Stomach smooth muscle (tissue), 2 donors: ENCODE measurements around the gene CTNNA3.

Experiments
- H3K27ac ChIP-seq: one replicate; pipeline ENCODE4 v1.7.0; 2013; ENCODE audit warnings: mild to moderate bottlenecking, low read length, inconsistent platforms
- H3K27me3 ChIP-seq, 2 donors: one replicate each; pipeline ENCODE4 v1.7.0; 2013; ENCODE audit warnings: low read length in 2 of 2; ENCODE audit not compliant: insufficient read depth in 2 of 2, control insufficient read depth in 1 of 2
- H3K36me3 ChIP-seq, 2 donors: one replicate each; pipeline ENCODE4 v1.7.0; 2013; ENCODE audit warnings: low read length in 2 of 2; ENCODE audit not compliant: control insufficient read depth in 2 of 2, insufficient read depth in 2 of 2
- H3K4me1 ChIP-seq: one replicate; pipeline ENCODE4 v1.7.0; 2013; ENCODE audit warnings: low read length; ENCODE audit not compliant: control insufficient read depth, insufficient read depth
- H3K4me3 ChIP-seq, 2 donors: one replicate each; pipeline ENCODE4 v1.7.0; 2013; ENCODE audit warnings: low read length in 2 of 2
- H3K9ac ChIP-seq, 2 donors: one replicate each; pipeline ENCODE4 v1.7.0; 2013; ENCODE audit warnings: low read length in 2 of 2, mild to moderate bottlenecking in 1 of 2
- H3K9me3 ChIP-seq, 2 donors: one replicate each; pipeline ENCODE4 v1.7.0; 2013; ENCODE audit warnings: low read length in 2 of 2; ENCODE audit not compliant: control insufficient read depth in 2 of 2
- donor health status: healthy.
- donor health status: Pancreatic carcinoma.

The CTNNA3 gene

GRCh38 chr10:66538371-66538770, 1157.6 kb downstream of the CTNNA3 start:
- peak overlapping the region in 1 of 2 donors; percentile 48 for H3K4me3 ChIP-seq
- no peaks in the 10 kb centered on the region for H3K36me3 ChIP-seq
- H3K4me1 ChIP-seq, result no peaks in the 10 kb centered on the region

GRCh38 chr10:66537186-66537585, 1158.8 kb downstream of the CTNNA3 start:
- Histone ChIP-seq H3K9ac (no peak overlapping the region), H3K27me3 (no peaks in the 10 kb centered on the region), H3K27ac (no peak overlapping the region), H3K36me3 (no peaks in the 10 kb centered on the region), H3K4me1 (no peaks in the 10 kb centered on the region), H3K4me3 (no peak overlapping the region), H3K9me3 (no peaks in the 10 kb centered on the region)

More at GRCh38 chr10:66538371-66538770, 1157.6 kb downstream of the CTNNA3 start:
- Histone ChIP-seq H3K27ac (no peak overlapping the region), H3K27me3 (no peaks in the 10 kb centered on the region), H3K9ac (peak overlapping the region in 1 of 2 donors; percentile 44), H3K9me3 (no peaks in the 10 kb centered on the region)

GRCh38 chr10:66535439-66535838, 1160.6 kb downstream of the CTNNA3 start:
- H3K4me1 ChIP-seq, result no peaks in the 10 kb centered on the region

GRCh38 chr10:66534866-66535265, 1161.1 kb downstream of the CTNNA3 start:
- no peaks in the 10 kb centered on the region for H3K9me3 ChIP-seq
- no peak overlapping the region for H3K4me3 ChIP-seq

More at GRCh38 chr10:66535439-66535838, 1160.6 kb downstream of the CTNNA3 start:
- Histone ChIP-seq H3K27me3 (no peaks in the 10 kb centered on the region), H3K27ac (no peak overlapping the region), H3K9ac (no peak overlapping the region), H3K36me3 (no peaks in the 10 kb centered on the region), H3K4me3 (no peak overlapping the region), H3K9me3 (no peaks in the 10 kb centered on the region)

GRCh38 chr10:66521506-66521905, 1174.5 kb downstream of the CTNNA3 start:
- no peak overlapping the region for H3K27ac ChIP-seq
- H3K27me3 ChIP-seq, result no peaks in the 10 kb centered on the region
- H3K9me3 ChIP-seq, result no peaks in the 10 kb centered on the region
- H3K4me1 ChIP-seq, result no peaks in the 10 kb centered on the region
- no peak overlapping the region for H3K9ac ChIP-seq
- no peak overlapping the region for H3K4me3 ChIP-seq
- H3K36me3 ChIP-seq, result no peaks in the 10 kb centered on the region

More at GRCh38 chr10:66534866-66535265, 1161.1 kb downstream of the CTNNA3 start:
- no peaks in the 10 kb centered on the region for H3K27me3 ChIP-seq
- H3K27ac ChIP-seq, result no peak overlapping the region
- H3K36me3 ChIP-seq, result no peaks in the 10 kb centered on the region
- H3K9ac ChIP-seq, result no peak overlapping the region
- no peaks in the 10 kb centered on the region for H3K4me1 ChIP-seq

- H3K4me3 ChIP-seq, result no peak overlapping the region
- H3K36me3 ChIP-seq, result no peaks in the 10 kb centered on the region
- H3K9me3 ChIP-seq, result no peaks in the 10 kb centered on the region
- no peaks in the 10 kb centered on the region for H3K4me1 ChIP-seq
- H3K9ac ChIP-seq, result no peak overlapping the region
- H3K27me3 ChIP-seq, result no peaks in the 10 kb centered on the region
- H3K27ac ChIP-seq, result no peak overlapping the region
These were observed 1176.4 kb downstream of the CTNNA3 start for GRCh38 chr10:66519616-66520015.

GRCh38 chr10:66514666-66515065, 1181.3 kb downstream of the CTNNA3 start:
- Histone ChIP-seq H3K27ac (no peak overlapping the region), H3K27me3 (no peaks in the 10 kb centered on the region), H3K4me3 (no peak overlapping the region), H3K36me3 (no peaks in the 10 kb centered on the region), H3K4me1 (no peaks in the 10 kb centered on the region), H3K9me3 (no peaks in the 10 kb centered on the region), H3K9ac (no peak overlapping the region)

- Histone ChIP-seq H3K36me3 (no peaks in the 10 kb centered on the region), H3K4me1 (no peaks in the 10 kb centered on the region), H3K27me3 (no peaks in the 10 kb centered on the region), H3K27ac (no peak overlapping the region), H3K4me3 (no peak overlapping the region), H3K9me3 (no peaks in the 10 kb centered on the region), H3K9ac (no peak overlapping the region)
These were observed 1182.5 kb downstream of the CTNNA3 start for GRCh38 chr10:66513504-66513903.

GRCh38 chr10:66505003-66505657, 1190.9 kb downstream of the CTNNA3 start:
- no peaks in the 10 kb centered on the region for H3K36me3 ChIP-seq
- no peaks in the 10 kb centered on the region for H3K4me1 ChIP-seq
- no peak overlapping the region for H3K9ac ChIP-seq

GRCh38 chr10:66501356-66501755, 1194.6 kb downstream of the CTNNA3 start:
- H3K36me3 ChIP-seq, result no peaks in the 10 kb centered on the region
- no peak overlapping the region for H3K9ac ChIP-seq
- no peaks in the 10 kb centered on the region for H3K27me3 ChIP-seq
- no peaks in the 10 kb centered on the region for H3K4me1 ChIP-seq
- H3K27ac ChIP-seq, result no peak overlapping the region
- H3K4me3 ChIP-seq, result no peak overlapping the region
- no peaks in the 10 kb centered on the region for H3K9me3 ChIP-seq

More at GRCh38 chr10:66505003-66505657, 1190.9 kb downstream of the CTNNA3 start:
- Histone ChIP-seq H3K27me3 (no peaks in the 10 kb centered on the region), H3K9me3 (no peaks in the 10 kb centered on the region), H3K4me3 (no peak overlapping the region), H3K27ac (no peak overlapping the region)

- H3K27ac ChIP-seq, result no peak overlapping the region
- no peak overlapping the region for H3K4me3 ChIP-seq
These were observed 1212.0 kb downstream of the CTNNA3 start for GRCh38 chr10:66483966-66484365.

More at GRCh38 chr10:66483966-66484365, 1212.0 kb downstream of the CTNNA3 start:
- Histone ChIP-seq H3K9ac (no peak overlapping the region), H3K27me3 (no peaks in the 10 kb centered on the region), H3K9me3 (no peaks in the 10 kb centered on the region), H3K36me3 (no peaks in the 10 kb centered on the region), H3K4me1 (no peaks in the 10 kb centered on the region)
